Glomerular endothelial cell (primary cell): ENCODE measurements around the gene CCDC121. TPM values are rescaled to one million over a fixed set of nuclear protein-coding genes. Genes with fewer than 3 reads are reported as not detected.

Experiments
- DNase-seq: peaks from one replicate; pipeline ENCODE4 v3.0.0-alpha.2; 2011; ENCODE audit warnings: low read depth, low spot score; ENCODE audit errors: extremely low read depth
- total RNA-seq: library from RNA; depleted of rRNA; stranded (reverse); fragments of >200 nt; gene quantifications from 2 replicates; pipeline ENCODE4 v1.2.3, GENCODE V29; 2015

The CCDC121 gene
- 0.29 and 1.5 TPM in 2 replicates for total RNA-seq

- no peak for DNase-seq
These were observed at the start of gene CCDC121, which contains the start of gene GPN1 for GRCh38 chr2:27628767-27629709. CCDC121 (minus strand) TSS chr2:27629012; CDS start chr2:27627799, 1,213 bp downstream. GPN1 (plus strand) TSS chr2:27629050; CDS start chr2:27629059, 9 bp downstream.

GRCh38 chr2:27672723-27673486 is 44.1 kb upstream of the CCDC121 start:
- DNase-seq: no peak

- DNase-seq: no peak
These were observed 42.4 kb upstream of the CCDC121 start for GRCh38 chr2:27671235-27671634.

GRCh38 chr2:27667446-27667845 is 38.6 kb upstream of the CCDC121 start:
- DNase-seq: no peak

GRCh38 chr2:27664622-27665363 is 36.0 kb upstream of the CCDC121 start:
- no peak for DNase-seq

- no peak for DNase-seq
These were observed 35.4 kb upstream of the CCDC121 start for GRCh38 chr2:27664154-27664574.

GRCh38 chr2:27663285-27664153 is 34.7 kb upstream of the CCDC121 start, which contains the start of the genes SLC4A1AP and SUPT7L:
SLC4A1AP (plus strand) TSS chr2:27663889; CDS start chr2:27663915, 26 bp downstream.
SUPT7L (minus strand) TSS chr2:27663614; CDS start chr2:27662192, 1,422 bp downstream.
- peak; percentile 80 for DNase-seq

- no peak for DNase-seq
These were observed 32.6 kb upstream of the CCDC121 start for GRCh38 chr2:27661371-27661770.

- no peak for DNase-seq
These were observed 26.5 kb upstream of the CCDC121 start for GRCh38 chr2:27655155-27655951.

GRCh38 chr2:27653397-27653796 is 24.6 kb upstream of the CCDC121 start:
- DNase-seq: no peak

GRCh38 chr2:27652790-27653189 is 24.0 kb upstream of the CCDC121 start:
- DNase-seq: no peak

GRCh38 chr2:27652341-27652740 is 23.5 kb upstream of the CCDC121 start:
- no peak for DNase-seq

- no peak for DNase-seq
These were observed 22.2 kb upstream of the CCDC121 start for GRCh38 chr2:27651056-27651455.

- no peak for DNase-seq
These were observed 18.9 kb upstream of the CCDC121 start for GRCh38 chr2:27647737-27648136.

- DNase-seq: no peak
These were observed 18.5 kb upstream of the CCDC121 start for GRCh38 chr2:27647289-27647688.

- no peak for DNase-seq
These were observed 16.4 kb upstream of the CCDC121 start for GRCh38 chr2:27645197-27645596.

- DNase-seq: no peak
These were observed 12.0 kb upstream of the CCDC121 start for GRCh38 chr2:27640722-27641245.

- no peak for DNase-seq
These were observed 9.9 kb upstream of the CCDC121 start for GRCh38 chr2:27638709-27639108.
